ENCODE measurements around the gene NUTM1. TPM values are rescaled to one million over a fixed set of nuclear protein-coding genes. Genes with fewer than 3 reads are reported as not detected.
"Not testable (repeated sequence)": the region's sequence is repeated elsewhere in the genome, so short reads cannot be mapped to it uniquely, and the experiment has no call there.

Gene NUTM1
- total RNA-seq, 1 experiment from 2014 or later: under 0.01 TPM

- DNase-seq (ENCODE audit: low read depth): no peak
These were observed 19.1 kb downstream of the NUTM1 start for GRCh38 chr15:34362047-34362773.

- DNase-seq (ENCODE audit: low read depth): no peak
These were observed 20.9 kb downstream of the NUTM1 start for GRCh38 chr15:34364041-34364440.

GRCh38 chr15:34365091-34365825 is 22.1 kb downstream of the NUTM1 start:
- DNase-seq (ENCODE audit: low read depth): no peak

- no peak for DNase-seq (ENCODE audit: low read depth)
These were observed 22.7 kb downstream of the NUTM1 start for GRCh38 chr15:34365836-34366235.

- peak; percentile 56 for DNase-seq (ENCODE audit: low read depth)
These were observed 23.4 kb downstream of the NUTM1 start for GRCh38 chr15:34366271-34367065.

GRCh38 chr15:34367101-34368081 is 24.3 kb downstream of the NUTM1 start, which contains the start of gene LPCAT4:
LPCAT4 (minus strand) TSS chr15:34367196; CDS start chr15:34367100, 96 bp downstream.
- peak; percentile 84 for DNase-seq (ENCODE audit: low read depth)

GRCh38 chr15:34370129-34370528 is 27.0 kb downstream of the NUTM1 start:
- no peak for DNase-seq (ENCODE audit: low read depth)

- no peak for DNase-seq (ENCODE audit: low read depth)
These were observed 27.5 kb downstream of the NUTM1 start for GRCh38 chr15:34370643-34371042.

- no peak for DNase-seq (ENCODE audit: low read depth)
These were observed 30.8 kb downstream of the NUTM1 start for GRCh38 chr15:34373951-34374350.

GRCh38 chr15:34374816-34375215 is 31.7 kb downstream of the NUTM1 start:
- no peak for DNase-seq (ENCODE audit: low read depth)

- DNase-seq (ENCODE audit: low read depth): not testable (repeated sequence)
These were observed 32.4 kb downstream of the NUTM1 start for GRCh38 chr15:34375541-34375940.

GRCh38 chr15:34376856-34377255 is 33.7 kb downstream of the NUTM1 start:
- DNase-seq (ENCODE audit: low read depth): no peak

GRCh38 chr15:34380491-34380890 is 37.4 kb downstream of the NUTM1 start:
- not testable (repeated sequence) for DNase-seq (ENCODE audit: low read depth)

GRCh38 chr15:34381829-34382521 is 38.9 kb downstream of the NUTM1 start:
- not testable (repeated sequence) for DNase-seq (ENCODE audit: low read depth)

GRCh38 chr15:34389594-34390086 is 46.5 kb downstream of the NUTM1 start:
- DNase-seq (ENCODE audit: low read depth): not testable (repeated sequence)

- DNase-seq (ENCODE audit: low read depth): not testable (repeated sequence)
These were observed 49.9 kb downstream of the NUTM1 start for GRCh38 chr15:34392981-34393380.

GRCh38 chr15:34397637-34398259 is 54.6 kb downstream of the NUTM1 start:
- DNase-seq (ENCODE audit: low read depth): not testable (repeated sequence)

- DNase-seq (ENCODE audit: low read depth): not testable (repeated sequence)
These were observed 60.1 kb downstream of the NUTM1 start for GRCh38 chr15:34403160-34403598.

- not testable (repeated sequence) for DNase-seq (ENCODE audit: low read depth)
These were observed 60.8 kb downstream of the NUTM1 start for GRCh38 chr15:34403899-34404298.

Data from RPMI7951 (cell line).